Transverse colon (tissue), 3 donors: ENCODE results near the gene SLC6A17.

ENCODE experiments used
- EP300 ChIP-seq: sonication (generic); formaldehyde crosslinking; IDR thresholded peaks from one replicate; pipeline ENCODE4 v1.6.1; 2017; ENCODE audit warnings: antibody characterized with exemption, low read depth
- TF ChIP-seq, protein P1 (sequence below), 5 experiments: fragments of 200-600 bp in 3 of 5; fragments of 450-650 bp in 2 of 5; sonication (generic) in 3 of 5; IDR thresholded peaks; 1 replicate in 2 of 5; 2 replicates in 3 of 5; pipeline ENCODE4 v1.5.1; 2016 to 2017; ENCODE audit warnings: antibody characterized with exemption in 5 of 5, inconsistent platforms in 3 of 5, mild to moderate bottlenecking in 2 of 5, moderate library complexity in 1 of 5

DNA sequence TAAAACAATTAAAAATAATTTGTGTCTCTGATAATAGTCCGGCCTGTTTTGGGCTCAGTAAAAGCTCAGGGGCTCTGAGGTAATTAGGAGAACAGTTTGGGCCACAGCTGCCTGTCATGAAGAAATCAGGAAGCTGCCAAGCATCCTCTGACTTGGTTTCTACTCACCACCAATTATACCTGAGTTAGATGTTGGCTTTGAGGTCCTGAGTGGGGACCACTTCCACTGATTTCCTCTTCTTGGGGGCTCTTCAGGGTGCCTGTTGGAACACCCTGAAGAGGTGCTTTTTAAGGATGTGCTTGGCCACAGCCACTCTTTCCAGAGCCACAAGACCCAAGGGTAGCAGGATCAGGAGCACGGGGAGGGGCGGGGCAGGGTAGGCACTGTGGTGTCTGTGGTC is 10.9 kb downstream of the SLC6A17 start:
- TF ChIP-seq EP300 = no peak
- TF ChIP-seq, protein P1, sequence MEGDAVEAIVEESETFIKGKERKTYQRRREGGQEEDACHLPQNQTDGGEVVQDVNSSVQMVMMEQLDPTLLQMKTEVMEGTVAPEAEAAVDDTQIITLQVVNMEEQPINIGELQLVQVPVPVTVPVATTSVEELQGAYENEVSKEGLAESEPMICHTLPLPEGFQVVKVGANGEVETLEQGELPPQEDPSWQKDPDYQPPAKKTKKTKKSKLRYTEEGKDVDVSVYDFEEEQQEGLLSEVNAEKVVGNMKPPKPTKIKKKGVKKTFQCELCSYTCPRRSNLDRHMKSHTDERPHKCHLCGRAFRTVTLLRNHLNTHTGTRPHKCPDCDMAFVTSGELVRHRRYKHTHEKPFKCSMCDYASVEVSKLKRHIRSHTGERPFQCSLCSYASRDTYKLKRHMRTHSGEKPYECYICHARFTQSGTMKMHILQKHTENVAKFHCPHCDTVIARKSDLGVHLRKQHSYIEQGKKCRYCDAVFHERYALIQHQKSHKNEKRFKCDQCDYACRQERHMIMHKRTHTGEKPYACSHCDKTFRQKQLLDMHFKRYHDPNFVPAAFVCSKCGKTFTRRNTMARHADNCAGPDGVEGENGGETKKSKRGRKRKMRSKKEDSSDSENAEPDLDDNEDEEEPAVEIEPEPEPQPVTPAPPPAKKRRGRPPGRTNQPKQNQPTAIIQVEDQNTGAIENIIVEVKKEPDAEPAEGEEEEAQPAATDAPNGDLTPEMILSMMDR (IDR thresholded peaks at IDR 0.05) = no peak
